ENCODE results near the gene CGN. TPM values are rescaled to one million over a fixed set of nuclear protein-coding genes. Genes with fewer than 3 reads are reported as not detected.

The CGN gene
- total RNA-seq, 1 donor from 2014 or later, result 0.09 TPM

DNA sequence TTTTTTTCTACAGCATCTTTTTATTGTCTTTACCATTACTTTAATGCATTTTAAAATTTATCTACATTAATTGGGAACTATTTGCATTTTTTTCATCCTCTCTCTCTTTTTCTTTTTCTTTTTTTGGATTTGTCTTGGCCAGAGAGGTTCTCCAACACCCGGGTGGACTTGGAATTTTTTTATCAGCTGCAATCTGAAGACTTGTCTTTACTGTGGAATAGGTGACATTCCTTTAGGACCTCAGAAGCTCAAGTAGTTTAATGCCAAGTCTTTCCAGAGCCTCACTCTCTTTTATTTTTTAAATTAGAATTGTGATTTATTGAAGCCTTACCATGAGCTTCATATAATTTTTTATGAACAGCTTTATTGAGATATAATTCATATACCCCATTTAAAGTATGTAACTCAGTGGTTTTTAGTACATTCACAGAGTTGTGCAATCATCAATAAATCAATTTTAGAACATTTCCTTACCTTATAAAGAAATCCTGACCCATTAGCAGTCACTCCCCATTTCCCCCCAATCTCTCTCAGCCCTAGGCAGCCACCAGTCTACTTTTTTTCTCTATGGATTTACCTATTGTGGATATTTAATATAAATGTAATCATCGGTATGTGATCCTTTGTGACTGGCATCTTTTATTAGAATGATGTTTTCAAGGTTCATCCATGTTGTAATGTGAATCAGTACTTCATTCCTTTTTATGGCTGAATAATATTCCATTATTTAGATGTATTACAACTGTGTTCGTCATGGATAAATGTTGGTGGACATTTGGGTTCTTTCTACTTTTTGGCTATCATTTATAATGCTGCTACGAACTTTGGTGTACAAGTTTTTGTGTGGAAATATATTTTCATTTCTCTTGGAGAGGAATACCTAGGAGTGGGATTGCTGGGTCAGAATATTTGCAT is 35.1 kb downstream of the CGN start:
- intact Hi-C loops (cut with micrococcal nuclease), result no loop called here

DNA sequence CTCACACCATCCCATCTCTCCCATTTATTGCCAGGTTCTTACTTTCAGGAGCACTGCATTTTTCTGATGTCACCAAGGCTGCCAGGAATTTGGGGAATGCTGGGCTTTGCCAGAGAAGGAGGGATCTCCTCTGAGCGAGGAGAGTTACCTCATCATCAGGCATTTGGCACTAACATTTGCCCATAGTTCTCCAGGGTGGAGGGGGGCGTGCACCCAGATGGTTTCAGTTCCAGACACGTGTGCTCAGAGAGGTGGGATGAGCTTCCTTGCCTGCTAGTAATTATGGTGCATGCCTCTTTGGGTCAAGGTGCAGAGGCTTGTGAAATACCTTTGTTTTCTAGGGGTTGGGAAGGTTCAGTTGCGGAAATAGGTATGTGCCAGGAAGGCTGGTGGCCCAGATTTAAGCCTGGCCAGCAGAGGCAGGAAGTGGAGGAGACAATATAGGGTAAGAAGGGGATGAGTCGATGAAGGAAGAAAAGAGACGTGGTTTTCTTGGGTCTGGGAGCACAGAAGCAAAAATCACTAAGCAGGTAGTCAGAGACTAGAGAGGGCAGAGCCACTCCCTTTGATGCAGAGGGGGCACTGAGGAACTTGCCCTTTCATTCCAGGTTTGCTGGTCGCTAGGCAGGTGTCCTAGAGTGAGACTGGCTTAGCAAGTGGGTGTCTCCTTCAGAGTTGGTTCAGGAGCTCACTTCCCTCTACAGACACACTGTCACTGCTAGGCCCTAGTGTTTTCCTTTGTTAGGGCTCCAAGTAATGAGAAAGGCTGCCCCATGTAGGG is 36.1 kb downstream of the CGN start:
- intact Hi-C loops (cut with micrococcal nuclease), result no loop called here

DNA sequence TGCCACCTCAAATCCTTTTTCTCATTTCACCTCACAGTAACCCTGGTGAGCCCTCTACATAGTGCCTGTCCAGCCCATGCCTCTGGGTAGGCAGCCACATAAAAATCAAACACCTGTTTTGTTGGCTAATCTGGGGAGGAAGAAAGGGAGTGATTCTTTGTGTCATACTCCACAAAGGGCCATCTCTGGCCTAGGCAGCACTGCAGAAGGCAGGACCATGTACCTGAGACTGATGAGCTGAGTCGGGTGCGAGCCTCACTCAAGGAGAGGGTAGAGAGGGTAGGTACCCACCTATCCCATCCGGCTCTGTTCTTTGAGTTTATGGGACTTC is 36.7 kb downstream of the CGN start:
- intact Hi-C loops (cut with micrococcal nuclease), result no loop called here

DNA sequence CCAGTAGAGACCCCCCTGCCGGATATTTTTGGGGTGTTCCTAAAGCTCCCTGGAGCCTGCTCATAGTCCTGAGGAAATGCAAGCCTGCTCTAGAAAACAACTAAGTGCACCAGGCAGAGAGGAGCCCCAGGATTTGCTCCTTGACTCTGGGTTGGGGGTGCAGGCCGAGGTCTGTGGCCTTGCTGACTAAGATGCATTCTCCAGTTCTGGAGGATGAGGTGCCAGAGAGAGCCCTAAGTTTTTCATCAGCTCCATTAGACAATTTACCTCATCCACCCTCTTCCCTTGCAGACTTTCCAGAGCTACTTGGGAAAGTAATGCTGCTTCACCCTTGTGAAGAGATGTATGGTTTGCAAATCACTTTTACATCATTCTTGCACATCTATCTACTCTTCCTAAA is 38.0 kb downstream of the CGN start:
- intact Hi-C loops (cut with micrococcal nuclease), result no loop called here

DNA sequence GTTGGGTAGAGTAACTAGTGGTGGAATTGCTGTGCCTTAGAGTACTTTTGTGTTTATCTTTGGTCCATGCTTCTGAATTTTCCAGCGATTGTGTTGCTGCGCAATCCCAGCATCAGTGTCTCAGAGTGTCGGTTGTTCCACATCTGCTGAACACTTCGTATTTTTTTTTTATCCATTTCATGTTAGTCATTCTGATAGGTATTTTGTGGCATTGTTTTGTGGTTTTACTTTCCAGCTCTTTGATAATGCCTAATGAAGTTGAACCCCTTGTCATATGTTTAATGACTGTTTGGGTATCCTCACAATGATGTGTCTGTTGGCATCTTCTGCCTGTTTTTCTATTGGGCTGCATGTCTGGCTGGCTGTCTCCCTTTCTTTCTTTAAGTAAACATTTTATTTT is 42.5 kb downstream of the CGN start:
- intact Hi-C loops (cut with micrococcal nuclease), result no loop called here

DNA sequence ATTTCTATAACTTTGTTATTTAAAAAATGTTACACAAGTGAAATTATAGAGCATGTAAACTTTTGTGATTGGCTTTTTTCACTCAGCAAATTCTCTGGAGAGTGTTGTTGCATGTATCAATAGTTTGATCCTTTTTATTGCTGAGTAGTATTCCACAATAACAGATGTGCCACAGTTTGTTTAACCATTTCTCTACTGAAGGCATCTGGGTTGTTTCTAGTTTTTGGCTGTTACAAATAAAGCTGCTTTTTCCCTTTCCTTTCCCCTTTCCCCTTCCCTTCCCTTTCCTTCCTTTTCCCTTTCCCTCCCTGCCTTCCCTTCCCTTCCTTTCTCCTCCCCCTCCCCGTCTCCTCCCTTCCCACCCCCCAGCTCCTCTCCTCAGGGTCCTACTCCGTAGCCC is 44.9 kb downstream of the CGN start:
- intact Hi-C loops (cut with micrococcal nuclease), result no loop called here

DNA sequence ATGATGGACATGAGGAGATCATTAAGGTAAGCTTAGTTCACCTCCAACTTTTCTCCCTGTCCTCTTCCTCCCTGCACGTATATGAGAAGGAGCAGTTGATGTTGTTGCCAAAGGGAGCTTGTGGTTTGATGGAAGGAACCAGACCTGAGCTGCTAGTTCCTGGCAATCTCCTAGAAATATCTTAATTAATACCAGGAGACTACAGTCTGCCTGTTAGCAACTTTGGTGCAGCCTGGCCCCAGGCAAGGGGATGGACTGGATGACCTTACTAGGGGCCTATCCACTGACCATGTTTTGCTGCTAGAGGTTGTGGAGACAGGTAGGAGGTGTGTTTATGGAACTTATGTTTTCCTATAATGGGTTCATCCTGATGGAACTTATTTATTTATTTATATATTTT is 51.5 kb downstream of the CGN start:
- intact Hi-C loops (cut with micrococcal nuclease), result no loop called here

DNA sequence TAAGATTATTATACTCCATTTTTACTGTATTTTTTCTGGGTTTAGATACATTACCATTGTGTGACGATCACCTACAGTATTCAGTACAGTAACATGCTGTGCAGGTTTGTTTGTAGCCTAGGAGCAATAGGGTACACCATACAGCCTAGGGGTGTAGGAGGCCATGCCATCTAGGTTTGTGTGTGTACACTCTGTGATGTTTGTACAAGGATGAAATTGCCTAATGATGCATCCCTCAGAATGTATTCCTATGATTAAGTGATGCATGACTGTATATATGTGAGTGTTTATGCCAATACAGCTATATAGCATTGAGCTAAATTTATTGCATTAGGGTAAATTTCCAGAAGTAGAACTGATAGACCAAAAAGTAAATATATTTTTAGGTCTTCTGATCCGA is 52.2 kb downstream of the CGN start:
- intact Hi-C loops (cut with micrococcal nuclease), result no loop called here

DNA sequence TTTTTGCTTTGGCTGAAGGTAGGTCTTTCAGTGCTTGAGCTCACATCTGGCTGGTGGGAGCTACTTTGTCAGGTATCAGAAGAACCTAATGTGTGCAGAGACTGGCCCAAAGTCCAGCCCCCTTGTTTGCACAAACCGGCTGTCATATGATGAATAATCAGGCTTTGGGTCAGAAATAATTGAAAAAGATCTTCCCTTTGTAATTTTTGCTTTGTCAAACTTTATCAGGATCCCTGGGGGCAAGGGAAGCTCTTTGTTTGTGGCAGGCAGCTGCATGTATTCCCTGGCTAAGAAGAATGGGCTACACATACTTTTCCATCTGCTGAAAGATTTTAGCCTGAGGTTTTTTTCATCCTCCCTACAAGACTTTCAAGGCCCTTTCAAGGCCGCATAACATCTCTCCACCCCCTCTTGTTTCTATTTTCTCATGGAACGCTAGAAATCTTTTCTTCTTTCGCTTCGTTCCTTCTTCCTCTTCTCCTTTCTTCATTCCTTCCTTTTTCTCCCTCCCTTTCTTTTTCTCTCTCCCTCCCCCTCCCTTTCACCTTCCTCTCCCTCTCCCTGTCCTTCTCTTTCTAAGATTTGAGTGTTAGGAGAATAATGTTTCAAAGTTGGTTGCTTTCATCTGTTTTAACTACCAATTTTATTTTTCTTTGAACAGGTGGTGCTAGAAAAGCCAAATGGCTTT is 54.5 kb downstream of the CGN start:
- intact Hi-C loops (cut with micrococcal nuclease), result no loop called here

DNA sequence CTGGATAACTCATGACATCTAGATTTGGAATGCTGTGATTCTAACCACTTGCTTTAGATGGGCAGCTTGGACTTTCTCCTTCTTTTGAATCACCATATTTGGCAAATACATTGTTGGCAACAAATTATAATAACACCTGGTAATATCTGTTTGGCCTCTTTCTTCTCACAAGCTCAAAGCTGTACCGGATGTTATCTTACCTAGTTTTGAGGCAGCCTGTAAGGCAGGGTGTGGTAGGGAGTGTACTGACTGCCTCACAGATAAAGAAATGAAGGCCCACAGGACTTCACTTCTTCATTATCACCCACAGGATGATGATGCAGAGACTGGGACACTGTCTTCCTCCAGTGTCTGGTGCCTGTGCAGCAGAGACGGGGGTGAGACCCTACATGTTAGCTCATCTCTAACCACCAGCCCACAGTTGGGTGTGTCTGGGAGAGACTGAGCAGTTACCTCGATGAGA is 57.5 kb downstream of the CGN start:
- intact Hi-C loops (cut with micrococcal nuclease), result no loop called here

DNA sequence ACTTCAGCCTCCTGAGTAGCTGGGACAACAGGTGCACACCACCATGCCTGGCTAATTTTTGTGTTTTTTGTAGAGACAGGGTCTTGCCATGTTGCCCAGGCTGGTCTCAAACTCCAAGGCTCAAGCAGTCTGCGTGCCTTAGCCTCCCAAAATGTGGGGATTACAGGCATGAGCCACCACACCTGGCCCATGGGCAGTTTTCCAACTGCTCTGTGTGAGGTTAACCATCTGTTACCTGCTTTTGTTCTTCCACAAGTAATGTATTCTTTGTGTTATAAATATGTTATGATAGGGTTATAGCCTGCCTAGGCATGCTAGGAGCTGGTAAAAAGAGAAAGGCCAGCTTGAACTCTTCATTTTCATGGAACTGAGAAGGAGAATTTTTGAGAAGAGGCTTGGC is 59.6 kb downstream of the CGN start:
- intact Hi-C loops (cut with micrococcal nuclease), result no loop called here

DNA sequence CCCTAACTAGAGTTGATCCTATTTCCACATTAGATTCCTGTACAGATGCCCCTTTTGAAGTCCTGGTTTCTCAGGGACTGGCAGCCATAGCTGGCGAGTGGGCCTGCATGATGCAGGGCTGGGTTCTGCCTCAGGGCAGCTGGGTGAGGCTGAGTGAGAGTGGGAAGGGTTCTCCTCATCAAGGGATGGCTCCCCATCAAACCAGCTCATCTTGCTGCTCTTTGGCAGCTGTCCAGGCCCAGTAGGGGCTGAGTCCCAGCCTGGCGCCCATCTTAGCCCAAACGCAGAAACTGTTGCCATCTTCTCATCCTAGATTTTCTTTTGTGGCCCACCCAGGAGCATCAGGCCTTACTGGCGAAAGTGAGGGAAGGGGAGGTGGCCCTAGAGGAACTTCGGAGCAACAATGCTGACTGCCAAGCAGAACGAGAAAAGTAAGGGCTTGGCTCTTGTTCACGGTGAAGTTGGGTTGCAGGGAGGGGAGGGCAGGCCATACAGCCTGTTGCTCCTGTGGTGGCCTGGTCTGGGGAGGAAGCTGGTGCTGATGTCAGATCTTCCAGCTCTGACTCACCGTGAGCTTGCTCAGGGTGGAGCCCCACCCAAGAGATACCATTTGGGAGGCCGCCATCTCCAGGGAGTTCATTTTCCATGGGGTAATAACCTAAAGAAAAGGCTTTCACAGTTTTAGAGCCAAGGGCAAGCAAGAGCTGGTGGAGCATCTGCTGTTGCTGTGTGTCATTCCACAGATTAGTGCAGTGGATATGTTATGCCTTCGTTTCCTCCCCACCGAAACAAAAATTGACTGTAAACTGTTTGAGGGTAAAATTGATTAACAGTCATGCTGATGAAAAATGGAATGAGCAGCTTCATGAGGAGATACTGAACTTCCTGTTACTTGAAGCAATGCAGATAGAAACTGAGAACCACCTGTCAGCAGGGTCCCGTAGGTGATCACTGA is 63.7 kb downstream of the CGN start:
- intact Hi-C loops (cut with micrococcal nuclease), result no loop called here

DNA sequence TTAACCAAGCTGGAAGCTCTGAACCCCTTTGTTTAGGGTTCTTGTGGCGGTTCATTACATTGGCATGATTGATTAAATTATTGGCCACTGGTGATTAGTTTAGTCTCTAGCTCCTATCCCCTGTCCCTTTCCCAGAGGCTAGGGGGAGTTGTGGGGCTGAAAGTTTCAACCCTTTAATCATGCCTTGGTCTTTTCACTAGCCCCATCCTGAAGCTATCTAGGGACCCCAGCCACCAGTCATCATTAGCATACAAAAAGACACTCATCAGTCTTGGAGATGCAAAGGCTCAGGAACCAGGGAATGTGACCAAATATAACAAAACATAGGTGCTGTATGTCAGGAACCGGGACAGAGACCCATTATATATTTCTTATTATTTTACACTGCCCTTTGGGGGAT is 66.0 kb downstream of the CGN start:
- intact Hi-C loops (cut with micrococcal nuclease), result no loop called here

DNA sequence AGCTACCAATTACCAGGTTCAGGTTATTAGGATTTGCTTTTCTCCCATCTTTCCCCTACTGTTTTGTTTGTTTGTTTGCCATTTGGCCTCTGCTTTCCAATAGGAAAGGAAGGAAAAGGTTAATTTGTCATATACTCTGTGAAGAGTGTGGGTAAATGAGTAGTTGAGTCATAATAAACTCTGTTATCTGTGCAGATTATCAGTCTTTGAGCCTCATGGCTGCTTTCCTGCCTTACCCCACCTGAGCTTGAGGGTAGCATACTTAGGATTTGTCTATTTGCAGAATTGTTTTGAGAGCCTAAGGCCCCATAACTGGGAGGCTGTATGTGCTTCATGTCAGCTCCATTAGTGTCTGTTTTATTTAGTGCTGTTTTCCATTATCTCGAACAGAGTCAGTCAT is 67.8 kb downstream of the CGN start:
- intact Hi-C loops (cut with micrococcal nuclease), result no loop called here

DNA sequence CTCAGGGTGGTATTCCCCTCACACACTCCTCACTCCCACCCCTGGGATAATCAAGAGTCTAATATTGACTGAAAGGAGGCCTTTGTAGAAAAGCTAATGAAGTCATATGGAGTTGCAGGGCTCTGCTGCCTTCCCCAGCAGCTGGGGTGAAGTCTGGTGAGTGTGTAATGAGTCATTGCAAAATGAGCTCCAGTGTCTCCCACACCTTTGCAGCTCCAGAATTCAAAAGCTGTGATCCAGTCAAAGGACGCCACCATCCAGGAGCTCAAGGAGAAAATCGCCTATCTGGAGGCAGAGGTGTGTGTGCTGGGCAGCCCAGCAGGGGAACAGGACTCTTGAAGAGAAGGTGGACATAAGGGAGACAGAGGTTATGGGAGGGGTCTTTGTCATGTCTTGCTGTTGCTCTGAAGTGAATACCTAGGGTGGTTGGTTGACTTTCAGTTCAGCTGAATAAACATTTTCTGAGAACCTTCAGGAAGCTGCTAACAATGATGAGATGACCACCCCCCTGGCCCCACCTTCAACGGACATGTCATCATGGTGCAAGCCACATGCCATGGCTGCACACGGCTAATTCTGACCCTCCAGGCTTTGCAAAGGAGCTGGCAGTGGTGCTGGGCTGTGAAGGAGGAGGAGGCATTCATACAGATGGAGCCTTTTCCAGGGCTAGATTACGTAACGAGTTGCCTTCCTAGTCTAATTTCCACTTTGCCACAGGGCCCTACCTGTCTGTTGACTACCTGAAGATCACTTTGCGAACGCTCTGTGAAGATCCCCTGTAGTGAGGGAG is 68.4 kb downstream of the CGN start:
- intact Hi-C loops (cut with micrococcal nuclease), result no loop called here

DNA sequence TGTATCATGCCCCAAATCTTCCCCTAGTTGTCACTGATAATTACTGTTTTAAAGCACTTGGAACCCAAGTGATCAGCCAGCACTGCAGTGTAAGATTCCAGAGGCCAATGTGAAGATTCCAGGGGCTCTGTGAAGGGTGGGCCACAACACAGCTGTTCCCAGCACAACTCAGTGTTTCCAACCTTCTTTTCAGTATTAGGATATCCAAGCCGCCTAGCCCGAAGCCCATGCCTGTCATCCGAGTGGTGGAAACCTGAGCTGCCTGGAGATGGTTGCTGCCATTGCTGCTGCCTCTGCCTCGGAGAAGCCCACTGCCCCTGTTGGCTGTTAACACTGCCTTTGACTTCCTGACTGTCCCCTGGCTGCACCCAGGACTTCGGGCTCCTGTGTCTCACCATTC is 70.3 kb downstream of the CGN start:
- intact Hi-C loops (cut with micrococcal nuclease), result no loop called here

DNA sequence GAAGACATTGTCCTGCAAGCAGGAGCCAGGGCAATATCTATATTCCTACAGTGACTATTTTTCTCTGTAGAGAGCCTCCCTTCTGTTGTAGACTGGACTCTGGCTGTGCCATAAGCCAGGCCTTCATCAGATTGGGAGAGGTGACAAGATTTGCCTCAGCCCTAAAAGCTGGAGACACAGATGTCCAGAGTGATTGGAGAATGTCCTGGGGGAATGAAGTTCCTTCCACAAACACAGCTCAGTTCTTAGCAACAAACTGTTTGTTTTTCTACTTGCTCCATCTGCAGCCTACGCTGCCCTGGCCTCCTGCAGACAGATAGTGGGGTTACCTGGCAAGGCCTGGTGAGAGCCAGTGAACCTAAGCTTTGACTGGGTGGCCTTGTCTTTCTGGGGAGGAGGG is 70.7 kb downstream of the CGN start:
- intact Hi-C loops (cut with micrococcal nuclease), result no loop called here

DNA sequence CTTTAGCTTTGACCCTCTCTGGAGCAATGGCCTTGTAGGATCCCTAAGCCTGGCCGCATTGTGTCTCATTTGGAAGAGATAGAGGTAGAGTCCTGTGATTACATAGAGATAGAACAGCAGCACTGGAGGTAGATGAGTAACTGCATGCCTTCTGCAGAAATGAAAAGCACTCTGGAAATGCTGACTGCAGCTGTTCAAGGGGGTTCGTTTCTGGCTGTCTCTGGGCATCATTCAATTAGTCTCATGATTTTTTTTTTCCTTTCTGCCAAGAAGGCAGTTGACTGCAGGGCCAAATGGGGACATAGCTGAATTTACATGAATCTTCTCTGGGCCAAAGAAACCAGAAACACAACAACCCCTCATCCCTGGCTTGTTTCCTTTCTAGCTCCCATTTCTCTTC is 72.6 kb downstream of the CGN start:
- intact Hi-C loops (cut with micrococcal nuclease), result no loop called here

DNA sequence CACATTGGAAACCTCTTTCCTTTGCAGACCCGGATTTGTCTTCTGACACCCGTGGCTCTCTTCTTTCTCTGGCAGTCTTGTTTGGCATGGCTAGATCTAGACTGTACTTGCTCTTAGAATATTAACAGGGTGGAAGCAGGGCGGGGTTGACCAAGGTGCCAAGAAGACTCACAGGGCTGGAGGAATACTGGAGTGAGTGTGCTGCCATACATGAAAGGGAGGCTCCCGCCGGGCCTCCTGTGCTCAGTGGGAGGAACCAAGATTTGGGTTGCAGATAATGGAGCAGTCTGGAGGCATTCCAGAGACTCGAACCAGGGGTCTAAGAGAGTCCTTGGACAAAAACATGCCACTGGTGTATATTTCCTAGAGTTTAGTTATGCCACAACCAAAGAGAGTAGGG is 73.1 kb downstream of the CGN start:
- intact Hi-C loops (cut with micrococcal nuclease), result no loop called here

DNA sequence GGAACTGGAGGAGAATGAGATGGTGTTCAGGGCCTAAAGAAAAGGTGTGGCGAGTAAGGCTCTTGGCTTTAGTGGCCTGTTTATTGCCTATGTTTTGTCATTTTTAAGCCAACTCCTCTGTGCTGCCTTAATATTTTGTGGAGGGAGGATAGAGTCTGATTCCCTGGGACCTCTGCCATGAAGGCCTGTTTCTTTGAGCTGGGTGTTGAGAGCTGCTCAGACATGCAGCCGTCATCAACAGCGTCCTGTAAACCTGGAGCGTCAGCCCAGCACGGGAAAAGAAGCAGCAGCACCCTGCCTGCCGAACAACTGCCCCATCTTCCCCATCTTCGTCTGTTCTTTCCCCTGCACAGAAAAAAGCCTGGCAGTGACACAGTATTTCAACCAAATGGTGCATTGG is 73.6 kb downstream of the CGN start:
- intact Hi-C loops (cut with micrococcal nuclease), result no loop called here
